Skeletal muscle satellite cell (primary cell): ENCODE data around the gene RAB27A. TPM values are rescaled to one million over a fixed set of nuclear protein-coding genes. Genes with fewer than 3 reads are reported as not detected.
A peak's percentile ranks its signal among the peaks of the same experiment; 100 is the strongest.
"Not testable (repeated sequence)": the region's sequence is repeated elsewhere in the genome, so short reads cannot be mapped to it uniquely, and the experiment has no call there.

Source experiments
- H3K27me3 ChIP-seq: 2 replicates; pipeline ENCODE4 v1.7.0; 2013; ENCODE audit warnings: low read length; ENCODE audit not compliant: control insufficient read depth, insufficient read depth
- H3K36me3 ChIP-seq: 2 replicates; pipeline ENCODE4 v1.7.0; 2013; ENCODE audit warnings: mild to moderate bottlenecking, control low read depth, low read length; ENCODE audit not compliant: insufficient read depth
- H3K4me1 ChIP-seq: 2 replicates; pipeline ENCODE4 v1.7.0; 2013; ENCODE audit warnings: low read length; ENCODE audit not compliant: control insufficient read depth, insufficient read depth
- H3K4me2 ChIP-seq: 2 replicates; pipeline ENCODE4 v1.7.0; 2013; ENCODE audit warnings: mild to moderate bottlenecking, low read length
- H3K4me3 ChIP-seq: 2 replicates; pipeline ENCODE4 v1.7.0; 2013; ENCODE audit warnings: low read length
- H3K9ac ChIP-seq: 2 replicates; pipeline ENCODE4 v1.7.0; 2013; ENCODE audit warnings: mild to moderate bottlenecking, low read depth, low read length, moderate library complexity
- H3K9me3 ChIP-seq: replicated peaks from 2 replicates; pipeline ENCODE4 v1.7.0; 2013; ENCODE audit warnings: mild to moderate bottlenecking, control low read depth, low read length
- total RNA-seq: library from RNA; depleted of rRNA; stranded (reverse); fragments of >200 nt; gene quantifications from 2 replicates; pipeline ENCODE4 v1.2.3, GENCODE V29; 2012; rRNA removed

RAB27A gene
- total RNA-seq, result 4.3 and 5.2 TPM in 2 replicates

- H3K4me1 ChIP-seq, result peaks cover 8% of the 10 kb centered on the region
- H3K9me3 ChIP-seq, result no peaks in the 10 kb centered on the region
- H3K36me3 ChIP-seq, result no peaks in the 10 kb centered on the region
- H3K4me3 ChIP-seq, result peak within 1 kb of the TSS; percentile 99
- H3K27me3 ChIP-seq, result no peaks in the 10 kb centered on the region
- peak within 1 kb of the TSS; percentile 98 for H3K9ac ChIP-seq
- H3K4me2 ChIP-seq, result peak within 1 kb of the TSS; percentile 94
These were observed at the start of gene RAB27A for GRCh38 chr15:55289746-55290527. TSS of gene RAB27A (minus strand) at chr15:55289813. CDS start at chr15:55234934, 54,879 bp downstream.

GRCh38 chr15:55337160-55337559 lies 47.5 kb upstream of the RAB27A start:
- H3K9ac ChIP-seq, result no peak overlapping the region
- H3K27me3 ChIP-seq, result no peaks in the 10 kb centered on the region
- peaks cover 9% of the 10 kb centered on the region for H3K36me3 ChIP-seq
- H3K4me3 ChIP-seq, result no peak overlapping the region
- no peak overlapping the region for H3K4me2 ChIP-seq
- H3K9me3 ChIP-seq, result no peaks in the 10 kb centered on the region
- no peaks in the 10 kb centered on the region for H3K4me1 ChIP-seq

- Histone ChIP-seq H3K36me3 (peaks cover 12% of the 10 kb centered on the region), H3K4me3 (no peak overlapping the region), H3K4me1 (no peaks in the 10 kb centered on the region), H3K4me2 (no peak overlapping the region), H3K9ac (no peak overlapping the region), H3K9me3 (no peaks in the 10 kb centered on the region), H3K27me3 (no peaks in the 10 kb centered on the region)
These were observed 45.4 kb upstream of the RAB27A start for GRCh38 chr15:55334997-55335396.

- no peaks in the 10 kb centered on the region for H3K9me3 ChIP-seq
- H3K4me3 ChIP-seq, result no peak overlapping the region
- no peaks in the 10 kb centered on the region for H3K27me3 ChIP-seq
- no peak overlapping the region for H3K9ac ChIP-seq
- H3K36me3 ChIP-seq, result peaks cover 15% of the 10 kb centered on the region
- no peaks in the 10 kb centered on the region for H3K4me1 ChIP-seq
- no peak overlapping the region for H3K4me2 ChIP-seq
These were observed 44.8 kb upstream of the RAB27A start for GRCh38 chr15:55334371-55334770.

- H3K36me3 ChIP-seq, result peaks cover 9% of the 10 kb centered on the region
- no peak overlapping the region for H3K4me2 ChIP-seq
- H3K4me3 ChIP-seq, result no peak overlapping the region
- H3K9ac ChIP-seq, result no peak overlapping the region
- H3K9me3 ChIP-seq, result no peaks in the 10 kb centered on the region
- no peaks in the 10 kb centered on the region for H3K4me1 ChIP-seq
- no peaks in the 10 kb centered on the region for H3K27me3 ChIP-seq
These were observed 37.8 kb upstream of the RAB27A start for GRCh38 chr15:55327387-55327786.

GRCh38 chr15:55322467-55322866 lies 32.9 kb upstream of the RAB27A start:
- Histone ChIP-seq H3K36me3 (no peaks in the 10 kb centered on the region), H3K4me3 (no peak overlapping the region), H3K27me3 (no peaks in the 10 kb centered on the region), H3K9me3 (no peaks in the 10 kb centered on the region), H3K9ac (no peak overlapping the region), H3K4me1 (peaks cover 14% of the 10 kb centered on the region), H3K4me2 (no peak overlapping the region)

- Histone ChIP-seq H3K4me1 (peaks cover 14% of the 10 kb centered on the region), H3K4me3 (no peak overlapping the region), H3K27me3 (no peaks in the 10 kb centered on the region), H3K36me3 (no peaks in the 10 kb centered on the region), H3K9me3 (no peaks in the 10 kb centered on the region), H3K9ac (no peak overlapping the region), H3K4me2 (no peak overlapping the region)
These were observed 31.4 kb upstream of the RAB27A start for GRCh38 chr15:55320963-55321362.

GRCh38 chr15:55320238-55320550 lies 30.6 kb upstream of the RAB27A start:
- H3K4me2 ChIP-seq, result peak overlapping the region; percentile 90
- no peaks in the 10 kb centered on the region for H3K36me3 ChIP-seq
- peak overlapping the region; percentile 80 for H3K4me3 ChIP-seq
- no peaks in the 10 kb centered on the region for H3K9me3 ChIP-seq
- H3K27me3 ChIP-seq, result no peaks in the 10 kb centered on the region
- H3K9ac ChIP-seq, result peak overlapping the region; percentile 29
- peaks cover 14% of the 10 kb centered on the region for H3K4me1 ChIP-seq

GRCh38 chr15:55319537-55320237 lies 30.1 kb upstream of the RAB27A start:
- Histone ChIP-seq H3K4me2 (peak overlapping the region; percentile 90), H3K27me3 (no peaks in the 10 kb centered on the region), H3K4me3 (peak overlapping the region; percentile 80), H3K36me3 (no peaks in the 10 kb centered on the region), H3K9me3 (no peaks in the 10 kb centered on the region), H3K9ac (peak overlapping the region; percentile 94), H3K4me1 (peaks cover 14% of the 10 kb centered on the region)

- Histone ChIP-seq H3K4me3 (peak within 1 kb of the TSS; percentile 80), H3K36me3 (no peaks in the 10 kb centered on the region), H3K4me1 (peaks cover 14% of the 10 kb centered on the region), H3K4me2 (peak within 1 kb of the TSS; percentile 90), H3K9ac (peak within 1 kb of the TSS; percentile 94), H3K9me3 (no peaks in the 10 kb centered on the region), H3K27me3 (no peaks in the 10 kb centered on the region)
These were observed 29.2 kb upstream of the RAB27A start, which contains the start of the genes PIGB and PIGBOS1 for GRCh38 chr15:55318588-55319494. TSS of gene PIGB (plus strand) at chr15:55319222. CDS start at chr15:55319251, 29 bp downstream. TSS of gene PIGBOS1 (minus strand) at chr15:55319123. CDS start at chr15:55317792, 1,331 bp downstream.

GRCh38 chr15:55302801-55303200 lies 13.2 kb upstream of the RAB27A start:
- not testable (repeated sequence) for H3K27me3 ChIP-seq, H3K9ac ChIP-seq, H3K4me1 ChIP-seq, H3K4me2 ChIP-seq, H3K9me3 ChIP-seq, H3K4me3 ChIP-seq, H3K36me3 ChIP-seq
